WERI-Rb-1 (cell line): ENCODE data around the gene SORCS1.

Experiments used
- DNase-seq: peaks from one replicate; pipeline ENCODE4 v3.0.0-alpha.2; 2020
- H3K27ac ChIP-seq: fragments of 250-450 bp; sonication (Bioruptor Pico); 2 replicates; pipeline ENCODE4 v1.5.1; 2020; ENCODE audit warnings: mild to moderate bottlenecking, moderate library complexity
- H3K27me3 ChIP-seq: fragments of 250-450 bp; sonication (Bioruptor Pico); 2 replicates; pipeline ENCODE4 v1.5.1; 2021; ENCODE audit warnings: mild to moderate bottlenecking, low read depth, moderate library complexity; ENCODE audit not compliant: insufficient read depth, severe bottlenecking
- H3K36me3 ChIP-seq: fragments of 250-450 bp; sonication (Bioruptor Pico); 2 replicates; pipeline ENCODE4 v1.5.1; 2020; ENCODE audit warnings: mild to moderate bottlenecking, moderate library complexity
- H3K4me3 ChIP-seq: 2 replicates; pipeline ENCODE4 v1.5.1; 2011; ENCODE audit warnings: low read depth, mild to moderate bottlenecking, control low read depth, low read length
- H3K9me3 ChIP-seq: fragments of 250-450 bp; sonication (Bioruptor Pico); 2 replicates; pipeline ENCODE4 v1.5.1; 2021; ENCODE audit warnings: mild to moderate bottlenecking, moderate library complexity; ENCODE audit not compliant: severe bottlenecking
- TF ChIP-seq, protein P1 (sequence below): IDR thresholded peaks from 2 replicates; pipeline ENCODE4 v1.5.1; 2011; ENCODE audit warnings: low read depth, mild to moderate bottlenecking, control low read depth, inconsistent platforms, low read length

SORCS1 gene

DNA sequence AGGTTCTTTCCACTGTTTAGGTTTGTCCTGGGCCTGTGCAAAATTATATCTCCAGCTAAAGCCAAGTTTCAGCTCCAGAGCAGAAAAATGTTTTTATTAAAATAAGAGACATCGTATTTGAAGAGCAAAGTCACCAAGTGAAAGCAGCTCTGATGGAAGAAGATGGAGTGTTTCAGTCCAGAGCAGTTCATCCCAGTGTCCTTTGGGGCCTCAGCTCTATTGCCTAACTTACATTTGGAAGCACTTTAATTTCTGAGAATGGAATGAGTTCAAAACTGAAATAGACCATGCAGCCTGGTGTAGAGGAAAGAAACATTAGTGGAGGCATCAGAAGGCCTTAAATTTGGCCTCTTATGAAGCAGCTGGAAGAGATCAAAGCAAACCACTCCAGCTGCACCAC is 545.2 kb downstream of the SORCS1 start:
- Histone ChIP-seq H3K4me3 (no peak overlapping the region), H3K9me3 (no peaks in the 10 kb centered on the region), H3K36me3 (no peaks in the 10 kb centered on the region), H3K27ac (no peak overlapping the region), H3K27me3 (no peaks in the 10 kb centered on the region)
- TF ChIP-seq, protein P1, sequence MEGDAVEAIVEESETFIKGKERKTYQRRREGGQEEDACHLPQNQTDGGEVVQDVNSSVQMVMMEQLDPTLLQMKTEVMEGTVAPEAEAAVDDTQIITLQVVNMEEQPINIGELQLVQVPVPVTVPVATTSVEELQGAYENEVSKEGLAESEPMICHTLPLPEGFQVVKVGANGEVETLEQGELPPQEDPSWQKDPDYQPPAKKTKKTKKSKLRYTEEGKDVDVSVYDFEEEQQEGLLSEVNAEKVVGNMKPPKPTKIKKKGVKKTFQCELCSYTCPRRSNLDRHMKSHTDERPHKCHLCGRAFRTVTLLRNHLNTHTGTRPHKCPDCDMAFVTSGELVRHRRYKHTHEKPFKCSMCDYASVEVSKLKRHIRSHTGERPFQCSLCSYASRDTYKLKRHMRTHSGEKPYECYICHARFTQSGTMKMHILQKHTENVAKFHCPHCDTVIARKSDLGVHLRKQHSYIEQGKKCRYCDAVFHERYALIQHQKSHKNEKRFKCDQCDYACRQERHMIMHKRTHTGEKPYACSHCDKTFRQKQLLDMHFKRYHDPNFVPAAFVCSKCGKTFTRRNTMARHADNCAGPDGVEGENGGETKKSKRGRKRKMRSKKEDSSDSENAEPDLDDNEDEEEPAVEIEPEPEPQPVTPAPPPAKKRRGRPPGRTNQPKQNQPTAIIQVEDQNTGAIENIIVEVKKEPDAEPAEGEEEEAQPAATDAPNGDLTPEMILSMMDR: no peak
- no peak for DNase-seq

DNA sequence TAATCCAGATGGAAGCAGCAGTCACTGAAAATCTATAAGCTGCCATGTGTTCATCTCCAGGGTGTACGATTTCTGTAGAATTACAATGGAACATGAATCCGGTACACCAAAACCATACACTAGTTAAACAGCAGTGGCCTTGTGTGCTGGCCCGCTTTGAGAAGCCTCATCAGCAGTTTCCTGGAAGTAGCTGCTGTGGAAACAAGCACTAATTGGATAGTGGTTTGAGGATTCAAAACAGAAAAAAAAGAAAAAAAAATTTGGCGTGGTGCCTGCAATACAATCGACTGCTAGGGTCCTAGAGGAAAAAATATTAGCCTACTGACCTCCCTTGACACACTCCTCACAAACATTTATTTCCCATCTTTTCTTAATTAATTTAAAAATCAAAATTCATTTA is 545.9 kb downstream of the SORCS1 start:
- H3K27me3 ChIP-seq: no peaks in the 10 kb centered on the region
- H3K36me3 ChIP-seq: no peaks in the 10 kb centered on the region
- DNase-seq: no peak
- H3K4me3 ChIP-seq: no peak overlapping the region
- TF ChIP-seq, protein P1: no peak
- no peaks in the 10 kb centered on the region for H3K9me3 ChIP-seq
- H3K27ac ChIP-seq: no peak overlapping the region

DNA sequence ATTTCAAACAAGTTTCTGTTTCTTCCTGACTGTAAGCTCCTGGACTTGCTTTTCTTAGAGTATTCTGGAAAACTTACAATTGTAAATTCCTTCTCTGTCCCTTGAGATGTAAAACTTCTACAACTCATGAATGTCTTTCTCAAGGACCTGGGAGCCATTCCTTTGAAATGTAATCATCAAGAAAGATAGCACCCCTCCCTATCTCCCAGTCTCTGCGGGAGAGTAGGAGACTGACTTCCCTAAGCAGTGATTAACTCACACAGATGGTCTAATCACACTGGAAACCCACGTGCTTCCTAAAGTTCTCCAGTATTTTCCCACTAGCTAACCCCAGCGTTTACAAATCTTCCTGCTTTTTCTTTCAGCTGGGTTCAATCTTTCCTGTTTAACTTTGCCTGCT is 549.4 kb downstream of the SORCS1 start:
- H3K36me3 ChIP-seq: no peaks in the 10 kb centered on the region
- TF ChIP-seq, protein P1: no peak

DNA sequence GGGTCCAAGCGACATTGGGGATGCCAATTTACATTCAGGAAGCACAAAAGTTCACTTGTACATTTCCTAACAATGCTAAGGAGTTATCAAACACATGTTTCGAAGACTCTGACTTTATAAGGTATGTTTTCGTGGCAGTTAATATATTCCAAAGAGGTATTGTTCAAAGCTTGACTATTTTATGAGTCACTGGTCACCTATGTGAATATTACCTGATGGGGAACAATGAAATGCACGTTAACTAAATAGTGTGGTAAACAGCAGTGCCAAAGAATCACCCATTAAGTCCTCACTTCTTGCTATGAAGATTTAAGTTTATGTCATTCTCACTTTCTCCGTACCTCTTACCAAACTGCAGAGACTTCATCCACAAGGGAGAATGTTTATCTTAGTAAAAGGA is 550.2 kb downstream of the SORCS1 start:
- no peaks in the 10 kb centered on the region for H3K9me3 ChIP-seq
- no peaks in the 10 kb centered on the region for H3K36me3 ChIP-seq
- H3K27ac ChIP-seq: no peak overlapping the region
- H3K4me3 ChIP-seq: no peak overlapping the region
- DNase-seq: no peak
- no peaks in the 10 kb centered on the region for H3K27me3 ChIP-seq
- TF ChIP-seq, protein P1: no peak

More for the DNA sequence above, 549.4 kb downstream of the SORCS1 start:
- H3K4me3 ChIP-seq: no peak overlapping the region
- no peaks in the 10 kb centered on the region for H3K9me3 ChIP-seq
- DNase-seq: no peak
- no peak overlapping the region for H3K27ac ChIP-seq
- no peaks in the 10 kb centered on the region for H3K27me3 ChIP-seq

- DNase-seq: no peak
- H3K27ac ChIP-seq: no peak overlapping the region
These were observed 552.1 kb downstream of the SORCS1 start for GRCh38 chr10:106612381-106612780.

More at GRCh38 chr10:106612381-106612780, 552.1 kb downstream of the SORCS1 start:
- H3K36me3 ChIP-seq: no peaks in the 10 kb centered on the region
- no peaks in the 10 kb centered on the region for H3K9me3 ChIP-seq
- H3K27me3 ChIP-seq: no peaks in the 10 kb centered on the region
- TF ChIP-seq, protein P1: no peak
- no peak overlapping the region for H3K4me3 ChIP-seq
